Neutrophil (primary cell): ENCODE results near the gene DPF3.

Experiments
- H3K27ac ChIP-seq: fragments of 200-600 bp; sonication (generic); 2 replicates; pipeline ENCODE4 v1.5.1; 2016; ENCODE audit warnings: mild to moderate bottlenecking, moderate library complexity
- H3K27me3 ChIP-seq: fragments of 200-600 bp; sonication (generic); 2 replicates; pipeline ENCODE4 v1.6.0; 2016; ENCODE audit warnings: mild to moderate bottlenecking
- H3K36me3 ChIP-seq: fragments of 200-600 bp; sonication (generic); 2 replicates; pipeline ENCODE4 v1.5.1; 2017
- H3K4me1 ChIP-seq, 2 experiments: fragments of 200-600 bp in 1 of 2; sonication (generic) in 1 of 2; 1 replicate in 1 of 2; 2 replicates in 1 of 2; pipeline versions ENCODE4 v1.5.1 to v1.6.1; 2013 to 2016; ENCODE audit warnings: low read depth in 1 of 2, low read length in 1 of 2, mild to moderate bottlenecking in 1 of 2, moderate library complexity in 1 of 2; ENCODE audit not compliant: control insufficient read depth in 1 of 2, insufficient read depth in 1 of 2
- H3K4me3 ChIP-seq, 2 experiments: fragments of 200-600 bp in 1 of 2; sonication (generic) in 1 of 2; 1 replicate in 1 of 2; 2 replicates in 1 of 2; pipeline ENCODE4 v1.5.1; 2013 to 2016; ENCODE audit warnings: low read depth in 1 of 2, low read length in 1 of 2, mild to moderate bottlenecking in 1 of 2, moderate library complexity in 1 of 2
- H3K9me3 ChIP-seq: fragments of 200-600 bp; sonication (generic); 2 replicates; pipeline ENCODE4 v1.5.1; 2016
- CTCF ChIP-seq: fragments of 200-600 bp; sonication (generic); IDR thresholded peaks from 2 replicates; pipeline ENCODE4 v1.5.1; 2016; ENCODE audit warnings: antibody characterized with exemption

The DPF3 gene

DNA sequence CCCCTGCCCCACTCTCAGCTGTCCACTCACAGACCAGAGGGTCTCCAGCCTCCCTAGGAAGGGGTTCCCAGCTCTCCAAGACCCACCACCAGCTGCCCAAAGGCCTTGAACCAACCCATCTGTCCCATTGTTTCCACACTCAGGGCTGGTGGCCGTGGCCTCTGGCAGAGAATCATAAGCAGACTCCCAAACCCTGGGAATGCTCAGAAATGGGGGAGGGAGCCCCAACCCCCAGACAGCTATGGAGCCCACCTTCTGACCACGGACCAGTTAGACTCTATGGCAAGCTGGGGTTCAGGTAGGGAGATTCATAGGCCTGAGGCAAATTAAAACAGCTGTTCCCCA lies 280.0 kb downstream of the DPF3 start:
- Histone ChIP-seq H3K27ac (no peak overlapping the region), H3K4me3 (no peak overlapping the region), H3K9me3 (no peaks in the 10 kb centered on the region), H3K27me3 (no peaks in the 10 kb centered on the region), H3K36me3 (no peaks in the 10 kb centered on the region), H3K4me1 (no peaks in the 10 kb centered on the region)
- TF ChIP-seq CTCF, result no peak

- Histone ChIP-seq H3K27ac (no peak overlapping the region), H3K4me3 (no peak overlapping the region), H3K9me3 (no peaks in the 10 kb centered on the region), H3K27me3 (no peaks in the 10 kb centered on the region), H3K4me1 (no peaks in the 10 kb centered on the region), H3K36me3 (no peaks in the 10 kb centered on the region)
- no peak for TF ChIP-seq CTCF
These were observed 280.5 kb downstream of the DPF3 start for GRCh38 chr14:72613231-72613974.

GRCh38 chr14:72612041-72612440 lies 281.9 kb downstream of the DPF3 start:
- Histone ChIP-seq H3K36me3 (no peaks in the 10 kb centered on the region), H3K4me3 (no peak overlapping the region), H3K27ac (no peak overlapping the region), H3K27me3 (no peaks in the 10 kb centered on the region), H3K9me3 (no peaks in the 10 kb centered on the region), H3K4me1 (no peaks in the 10 kb centered on the region)
- TF ChIP-seq CTCF, result no peak

GRCh38 chr14:72611506-72611905 lies 282.4 kb downstream of the DPF3 start:
- H3K9me3 ChIP-seq, result no peaks in the 10 kb centered on the region
- no peaks in the 10 kb centered on the region for H3K36me3 ChIP-seq
- H3K4me3 ChIP-seq, result no peak overlapping the region
- H3K27ac ChIP-seq, result no peak overlapping the region
- no peaks in the 10 kb centered on the region for H3K4me1 ChIP-seq
- no peaks in the 10 kb centered on the region for H3K27me3 ChIP-seq
- TF ChIP-seq CTCF, result no peak

GRCh38 chr14:72610831-72611200 lies 283.1 kb downstream of the DPF3 start:
- no peaks in the 10 kb centered on the region for H3K36me3 ChIP-seq
- no peaks in the 10 kb centered on the region for H3K27me3 ChIP-seq
- H3K4me3 ChIP-seq, result no peak overlapping the region
- H3K27ac ChIP-seq, result no peak overlapping the region
- no peak for TF ChIP-seq CTCF
- H3K9me3 ChIP-seq, result no peaks in the 10 kb centered on the region
- H3K4me1 ChIP-seq, result no peaks in the 10 kb centered on the region
